Testis (tissue), 2 donors: ENCODE results near the gene EML4.

Experiments
- CTCF ChIP-seq, 3 experiments: fragments of 450-650 bp in 2 of 3; fragments of 200-600 bp in 1 of 3; sonication (generic) in 1 of 3; IDR thresholded peaks; one replicate each; pipeline ENCODE4 v1.5.1; 2016 to 2019; ENCODE audit warnings: antibody characterized with exemption in 3 of 3, mild to moderate bottlenecking in 2 of 3, moderate library complexity in 1 of 3
- POLR2A ChIP-seq: fragments of 450-650 bp; IDR thresholded peaks from one replicate; pipeline ENCODE4 v1.6.1; 2017; ENCODE audit warnings: antibody characterized with exemption, mild to moderate bottlenecking, moderate library complexity

GRCh38 chr2:42217914-42218313, 48.8 kb downstream of the EML4 start:
- no peak for TF ChIP-seq CTCF (IDR thresholded peaks at IDR 0.05)
- no peak for TF ChIP-seq POLR2A
